CD14-positive monocyte (primary cell): ENCODE results near the gene CC2D1A. TPM values are rescaled to one million over a fixed set of nuclear protein-coding genes. Genes with fewer than 3 reads are reported as not detected.

Experiments
- DNase-seq, 3 donors: peaks; one replicate each; pipeline ENCODE4 v3.0.0-alpha.2; 2011 to 2022
- H2AFZ ChIP-seq: 2 replicates; pipeline ENCODE4 v1.6.0; 2012; ENCODE audit warnings: mild to moderate bottlenecking, low read depth, low read length, inconsistent platforms; ENCODE audit not compliant: insufficient read depth, poor library complexity, severe bottlenecking
- H3K27ac ChIP-seq, 2 donors: 1 replicate in 1 of 2; 2 replicates in 1 of 2; pipeline ENCODE4 v1.5.1; 2012 to 2013; ENCODE audit warnings: low read length in 2 of 2, control low read depth in 1 of 2, inconsistent platforms in 1 of 2, low read depth in 1 of 2, mild to moderate bottlenecking in 1 of 2
- H3K27me3 ChIP-seq, 2 donors: one replicate each; pipeline versions ENCODE4 v1.6.0 to v1.6.1; 2011 to 2013; ENCODE audit warnings: low read length in 2 of 2; ENCODE audit not compliant: control insufficient read depth in 2 of 2, insufficient read depth in 2 of 2
- H3K36me3 ChIP-seq, 2 donors: replicated peaks in 1 of 2; 1 replicate in 1 of 2; 2 replicates in 1 of 2; pipeline versions ENCODE4 v1.5.1 to v1.6.1; 2012 to 2013; ENCODE audit warnings: low read length in 2 of 2, control low read depth in 1 of 2, inconsistent platforms in 1 of 2, mild to moderate bottlenecking in 1 of 2; ENCODE audit not compliant: insufficient read depth in 2 of 2, control insufficient read depth in 1 of 2
- H3K4me1 ChIP-seq, 2 donors: 1 replicate in 1 of 2; 2 replicates in 1 of 2; pipeline versions ENCODE4 v1.5.1 to v1.6.1; 2012 to 2013; ENCODE audit warnings: low read length in 2 of 2, control low read depth in 1 of 2, inconsistent platforms in 1 of 2, mild to moderate bottlenecking in 1 of 2, moderate library complexity in 1 of 2; ENCODE audit not compliant: insufficient read depth in 2 of 2, control insufficient read depth in 1 of 2
- H3K4me2 ChIP-seq: replicated peaks from 2 replicates; pipeline ENCODE3; 2012; ENCODE audit warnings: low read length, moderate library complexity, mild to moderate bottlenecking; ENCODE audit not compliant: poor library complexity, severe bottlenecking; ENCODE audit errors: extremely low read depth
- H3K4me3 ChIP-seq, 3 experiments: fragments of 200-600 bp in 1 of 3; sonication (generic) in 1 of 3; replicated peaks in 1 of 3; 1 replicate in 2 of 3; 2 replicates in 1 of 3; pipeline ENCODE4 v1.5.1; 2011 to 2013; ENCODE audit warnings: low read length in 3 of 3, mild to moderate bottlenecking in 3 of 3, control low read depth in 2 of 3, low read depth in 2 of 3, inconsistent platforms in 1 of 3, moderate library complexity in 1 of 3
- H3K79me2 ChIP-seq: 2 replicates; pipeline ENCODE4 v1.6.0; 2012; ENCODE audit warnings: mild to moderate bottlenecking, control low read depth, inconsistent platforms, low read length, moderate library complexity; ENCODE audit not compliant: insufficient read depth
- H3K9ac ChIP-seq: 2 replicates; pipeline ENCODE4 v1.6.0; 2017; ENCODE audit warnings: low read length, mild to moderate bottlenecking; ENCODE audit not compliant: insufficient read depth, poor library complexity, severe bottlenecking
- H3K9me3 ChIP-seq, 2 donors: replicated peaks in 1 of 2; 1 replicate in 1 of 2; 2 replicates in 1 of 2; pipeline versions ENCODE4 v1.5.1 to v1.6.1; 2012 to 2013; ENCODE audit warnings: low read length in 2 of 2, control low read depth in 1 of 2; ENCODE audit not compliant: control insufficient read depth in 1 of 2, insufficient read depth in 1 of 2
- H4K20me1 ChIP-seq: 2 replicates; pipeline ENCODE4 v1.6.0; 2012; ENCODE audit warnings: mild to moderate bottlenecking, low read length, control low read depth, moderate library complexity; ENCODE audit not compliant: insufficient read depth
- H3K27ac Mint-ChIP-seq, 7 donors: one replicate each; pipeline ENCODE4 v1.8.0; 2020; ENCODE audit warnings: mild to moderate bottlenecking in 7 of 7, mixed read lengths in 7 of 7, moderate library complexity in 6 of 7, inconsistent platforms in 2 of 7
- H3K27me3 Mint-ChIP-seq, 3 donors: one replicate each; pipeline ENCODE4 v1.8.0; 2021 to 2022; ENCODE audit warnings: low read depth in 3 of 3, mild to moderate bottlenecking in 3 of 3, mixed read lengths in 3 of 3, moderate library complexity in 3 of 3, inconsistent platforms in 1 of 3
- H3K36me3 Mint-ChIP-seq, 2 donors: one replicate each; pipeline ENCODE4 v1.8.0; 2020; ENCODE audit warnings: mixed read lengths in 2 of 2, inconsistent platforms in 1 of 2, mild to moderate bottlenecking in 1 of 2
- H3K4me1 Mint-ChIP-seq: one replicate; pipeline ENCODE4 v1.8.0; 2020; ENCODE audit warnings: mild to moderate bottlenecking, mixed read lengths
- H3K4me3 Mint-ChIP-seq, 2 donors: one replicate each; pipeline ENCODE4 v1.8.0; 2020; ENCODE audit warnings: mild to moderate bottlenecking in 2 of 2, mixed read lengths in 2 of 2, moderate library complexity in 1 of 2
- H3K9me3 Mint-ChIP-seq, 7 donors: one replicate each; pipeline ENCODE4 v1.8.0; 2020 to 2022; ENCODE audit warnings: mixed read lengths in 7 of 7, mild to moderate bottlenecking in 6 of 7, moderate library complexity in 6 of 7, inconsistent platforms in 2 of 7
- WGBS: methylation state at CpG from one replicate; pipeline ENCODE4 v1.1.5; 2013; ENCODE audit warnings: missing lambda C conversion rate; ENCODE audit not compliant: insufficient coverage; 5-methylcytosine and 5-hydroxymethylcytosine counted together
- intact Hi-C, 2 donors: fragments of 100-400 bp; cut with micrococcal nuclease; formaldehyde crosslinking; loops; one replicate each; pipeline versions ENCODE4 v1.15.0 to v1.15.1; 2023
- polyA plus RNA-seq, 3 donors: library from polyadenylated mRNA; depleted of rRNA in 1 of 3; unstranded in 2 of 3; stranded (reverse) in 1 of 3; fragments of 300-500 nt in 2 of 3; fragments of >200 nt in 1 of 3; fragmentation: Illumina TruSeq in 2 of 3; gene quantifications; 1 replicate in 2 of 3; 2 replicates in 1 of 3; pipeline ENCODE4 v1.2.3, GENCODE V29; 2012 to 2021
- TF ChIP-seq, protein P1 (sequence below): fragments of 200-600 bp; IDR thresholded peaks from one replicate; pipeline ENCODE4 v1.8.0; 2022; ENCODE audit warnings: antibody characterized with exemption, mild to moderate bottlenecking

Gene CC2D1A
- polyA plus RNA-seq, 3 donors: 4.6 to 27.0 (median 6.2) TPM

GRCh38 chr19:13864046-13864666 is 41.8 kb upstream of the CC2D1A start:
- Mint-ChIP-seq H3K27me3 (peaks cover 34 to 55% (median 42%) of the 10 kb centered on the region in 3 donors), H3K4me1 (peaks cover 39% of the 10 kb centered on the region), H3K36me3 (peaks cover 10 to 13% of the 10 kb centered on the region in 2 donors), H3K9me3 (peaks cover 0 to 11% (median 7%) of the 10 kb centered on the region in 7 donors), H3K27ac (peak overlapping the region in 3 of 7 donors; percentile 14 to 68 (median 39)), H3K4me3 (peak overlapping the region; percentile 58 to 84)
- Histone ChIP-seq H3K4me3 (peak overlapping the region in 1 of 3 experiments; percentile 26), H3K27me3 (peaks cover 17 to 32% of the 10 kb centered on the region in 2 donors), H3K79me2 (no peaks in the 10 kb centered on the region), H3K36me3 (no peaks in the 10 kb centered on the region), H3K27ac (no peak overlapping the region), H4K20me1 (no peaks in the 10 kb centered on the region), H3K9me3 (peaks cover 0 to 11% of the 10 kb centered on the region in 2 donors), H3K4me1 (peaks cover 27 to 47% of the 10 kb centered on the region in 2 donors), H2AFZ (no peak overlapping the region), H3K4me2 (peak overlapping the region; percentile 20), H3K9ac (no peak overlapping the region)
- WGBS: 26% methylated on average over 10 of the region's 13 CpGs
- intact Hi-C loops: loop anchor here (5.0 kb wide), 2 partner anchors 37 to 77 kb away; no protein-coding TSS in a partner anchor
- TF ChIP-seq, protein P1, sequence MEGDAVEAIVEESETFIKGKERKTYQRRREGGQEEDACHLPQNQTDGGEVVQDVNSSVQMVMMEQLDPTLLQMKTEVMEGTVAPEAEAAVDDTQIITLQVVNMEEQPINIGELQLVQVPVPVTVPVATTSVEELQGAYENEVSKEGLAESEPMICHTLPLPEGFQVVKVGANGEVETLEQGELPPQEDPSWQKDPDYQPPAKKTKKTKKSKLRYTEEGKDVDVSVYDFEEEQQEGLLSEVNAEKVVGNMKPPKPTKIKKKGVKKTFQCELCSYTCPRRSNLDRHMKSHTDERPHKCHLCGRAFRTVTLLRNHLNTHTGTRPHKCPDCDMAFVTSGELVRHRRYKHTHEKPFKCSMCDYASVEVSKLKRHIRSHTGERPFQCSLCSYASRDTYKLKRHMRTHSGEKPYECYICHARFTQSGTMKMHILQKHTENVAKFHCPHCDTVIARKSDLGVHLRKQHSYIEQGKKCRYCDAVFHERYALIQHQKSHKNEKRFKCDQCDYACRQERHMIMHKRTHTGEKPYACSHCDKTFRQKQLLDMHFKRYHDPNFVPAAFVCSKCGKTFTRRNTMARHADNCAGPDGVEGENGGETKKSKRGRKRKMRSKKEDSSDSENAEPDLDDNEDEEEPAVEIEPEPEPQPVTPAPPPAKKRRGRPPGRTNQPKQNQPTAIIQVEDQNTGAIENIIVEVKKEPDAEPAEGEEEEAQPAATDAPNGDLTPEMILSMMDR: no peak
- no peak for DNase-seq

DNA sequence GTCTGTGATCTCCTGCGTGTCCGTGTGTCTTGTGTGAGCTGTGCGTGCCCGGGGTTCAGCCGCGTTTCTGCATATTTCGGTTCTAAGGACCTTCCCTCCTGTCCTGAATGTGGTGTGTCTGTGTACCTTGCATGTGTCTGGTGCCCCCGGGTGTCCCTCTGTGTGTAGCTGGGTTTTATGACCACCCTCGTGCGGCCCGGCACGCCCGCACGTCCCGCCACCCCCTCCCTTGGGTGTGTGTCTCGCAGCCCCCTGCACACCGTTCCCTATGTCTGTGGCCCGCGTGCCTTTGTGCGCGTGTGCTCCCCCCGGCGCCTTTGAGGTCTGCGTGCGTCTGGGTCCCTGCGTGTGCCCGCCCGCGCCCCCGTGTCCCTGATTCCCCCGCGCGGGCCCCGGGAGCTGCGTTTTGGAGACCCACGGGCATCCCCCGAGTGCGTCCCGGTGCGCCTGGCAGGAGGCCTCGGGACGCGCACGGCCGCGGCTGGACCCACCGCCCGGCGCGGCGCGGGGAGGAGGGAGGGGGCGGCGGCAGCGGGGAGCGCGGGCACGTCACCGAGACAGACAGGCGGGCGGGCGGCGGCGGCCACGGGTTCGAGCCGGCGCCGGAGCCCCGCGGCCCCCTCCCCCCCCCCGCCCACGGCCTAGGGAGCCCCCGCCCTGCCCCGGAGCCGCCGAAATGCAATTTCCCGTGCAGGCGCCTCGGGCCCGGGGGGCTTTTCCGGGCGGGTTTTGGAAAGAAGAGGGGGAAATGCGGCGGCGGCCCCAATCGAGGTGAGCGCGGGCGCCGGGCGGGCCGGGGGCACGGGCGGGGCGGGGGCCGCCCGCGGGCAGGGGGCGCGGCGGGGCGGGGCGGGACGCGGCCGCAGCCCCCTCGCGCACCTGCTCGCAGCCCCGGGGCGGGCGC is 41.1 kb upstream of the CC2D1A start:
- peaks cover 34 to 55% (median 42%) of the 10 kb centered on the region in 3 donors for H3K27me3 Mint-ChIP-seq
- H4K20me1 ChIP-seq: no peaks in the 10 kb centered on the region
- peaks cover 35% of the 10 kb centered on the region for H3K4me1 Mint-ChIP-seq
- peak overlapping the region in 1 of 7 donors; percentile 14 for H3K27ac Mint-ChIP-seq
- intact Hi-C loops: loop anchor here (5.0 kb wide), 3 partner anchors 38 to 83 kb away; no protein-coding TSS in a partner anchor
- peaks cover 0 to 11% of the 10 kb centered on the region in 2 donors for H3K9me3 ChIP-seq
- H3K36me3 ChIP-seq: no peaks in the 10 kb centered on the region
- peak overlapping the region in 1 of 3 experiments; percentile 71 for H3K4me3 ChIP-seq
- H3K4me3 Mint-ChIP-seq: peak overlapping the region; percentile 58 to 84
- WGBS: 3% methylated on average over 52 of the region's 113 CpGs
- H3K9ac ChIP-seq: no peak overlapping the region
- H3K4me2 ChIP-seq: peak overlapping the region; percentile 74
- no peaks in the 10 kb centered on the region for H3K79me2 ChIP-seq
- H3K9me3 Mint-ChIP-seq: peaks cover 0 to 11% (median 7%) of the 10 kb centered on the region in 7 donors
- H3K4me1 ChIP-seq: peaks cover 27 to 47% of the 10 kb centered on the region in 2 donors
- no peak overlapping the region for H2AFZ ChIP-seq
- TF ChIP-seq, protein P1: no peak
- peaks cover 10 to 13% of the 10 kb centered on the region in 2 donors for H3K36me3 Mint-ChIP-seq
- peaks cover 17 to 32% of the 10 kb centered on the region in 2 donors for H3K27me3 ChIP-seq
- H3K27ac ChIP-seq: no peak overlapping the region
- no peak for DNase-seq
